NCI-H2029 (cell line): Measurements from ENCODE around the gene FGFR1OP2.

Source experiments
- DNase-seq: peaks from one replicate; lab custom pipeline; 2025; lab: John Stamatoyannopoulos, UW

The FGFR1OP2 gene

DNA sequence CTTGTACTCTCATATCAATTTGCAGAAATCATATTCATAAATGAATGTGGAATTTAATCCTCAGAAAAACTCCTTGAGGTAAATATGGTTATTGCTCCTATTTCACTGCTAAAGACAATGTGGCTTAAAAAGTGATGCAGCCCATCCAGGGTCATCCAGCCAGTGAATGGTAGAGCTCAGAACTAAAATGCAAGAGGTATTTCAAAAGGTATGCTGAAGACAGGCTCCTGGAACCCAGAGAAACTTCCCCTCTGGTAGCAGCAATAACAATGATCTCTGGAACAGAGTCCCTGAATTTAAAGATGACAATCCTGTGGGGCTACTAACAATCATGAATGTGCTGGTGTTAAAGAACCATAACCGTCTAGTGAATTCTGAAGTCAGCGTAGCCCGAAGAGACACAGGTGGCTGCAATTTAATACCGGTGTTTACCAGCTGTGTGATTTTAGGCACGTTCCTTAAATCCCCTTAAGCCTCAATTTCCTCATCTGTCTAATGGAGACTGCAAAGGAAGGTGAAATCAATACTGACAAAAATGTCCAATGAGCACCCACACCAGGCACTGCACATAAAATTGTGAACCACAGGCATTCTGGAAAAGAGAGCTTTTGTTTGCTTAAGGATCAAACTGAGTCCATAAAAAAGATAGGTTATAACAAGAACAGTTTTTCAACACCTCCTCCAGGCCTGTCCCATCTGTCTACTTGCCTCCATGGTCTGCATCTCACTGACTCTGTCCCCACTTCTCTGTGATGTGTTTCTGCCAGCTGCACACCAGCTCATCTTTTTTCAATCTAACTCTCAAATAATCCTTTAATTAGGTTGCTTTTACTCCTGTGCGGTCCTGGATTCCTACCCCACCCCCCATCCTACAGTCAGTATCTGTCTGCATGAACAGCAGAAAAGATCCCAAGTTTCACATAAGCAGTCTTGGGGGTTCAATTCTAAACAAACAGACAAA lies 65.4 kb downstream of the FGFR1OP2 start:
- DNase-seq: peak; percentile 31

DNA sequence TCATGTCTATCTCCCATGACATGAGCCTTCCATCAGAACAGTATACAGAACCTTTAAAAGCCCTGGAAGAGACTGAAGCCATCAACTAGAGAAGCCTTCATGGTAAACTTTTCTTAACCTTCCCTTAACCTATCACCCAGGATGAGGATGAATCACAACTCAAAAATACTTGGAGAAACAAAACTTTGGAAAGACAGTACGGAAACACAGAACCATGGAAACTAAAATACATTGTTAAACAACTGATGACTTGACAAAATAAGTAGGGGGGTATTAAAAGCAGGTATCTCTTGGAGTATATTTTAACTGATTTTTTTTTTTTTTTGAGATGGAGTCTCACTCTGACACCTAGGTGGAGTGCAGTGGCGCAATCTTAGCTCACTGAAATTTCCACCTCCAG lies 67.2 kb downstream of the FGFR1OP2 start:
- no peak for DNase-seq

DNA sequence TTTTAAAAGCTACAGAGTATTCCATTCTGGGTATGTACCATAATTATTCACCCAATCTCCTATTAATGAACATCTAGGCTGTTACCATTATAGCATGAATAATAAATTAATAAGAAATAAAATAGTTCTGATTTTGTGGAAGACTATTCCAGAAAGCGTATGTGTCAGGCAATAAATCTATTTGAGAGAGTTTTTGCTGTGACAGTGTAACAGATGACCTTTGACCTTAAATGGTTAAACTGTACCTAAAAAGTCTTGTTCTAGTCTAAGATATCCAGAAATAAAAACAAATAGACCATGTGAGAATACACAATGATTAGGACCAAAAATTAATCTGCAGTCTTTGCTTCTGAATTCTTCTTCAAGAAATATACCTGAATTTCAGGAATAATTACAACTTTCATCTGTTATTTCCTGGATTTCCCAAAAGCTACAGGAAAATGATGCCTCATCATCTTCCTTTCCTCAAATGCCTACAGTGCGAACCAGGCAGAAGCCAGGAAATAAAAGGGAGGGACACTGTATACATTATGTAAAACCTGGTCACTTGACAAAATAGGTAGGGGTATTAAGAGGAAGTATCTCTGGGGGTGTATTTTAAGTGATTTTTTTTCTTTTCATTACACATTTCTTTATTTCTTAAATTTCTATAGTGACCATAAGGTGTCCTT lies 68.7 kb downstream of the FGFR1OP2 start:
- no peak for DNase-seq

DNA sequence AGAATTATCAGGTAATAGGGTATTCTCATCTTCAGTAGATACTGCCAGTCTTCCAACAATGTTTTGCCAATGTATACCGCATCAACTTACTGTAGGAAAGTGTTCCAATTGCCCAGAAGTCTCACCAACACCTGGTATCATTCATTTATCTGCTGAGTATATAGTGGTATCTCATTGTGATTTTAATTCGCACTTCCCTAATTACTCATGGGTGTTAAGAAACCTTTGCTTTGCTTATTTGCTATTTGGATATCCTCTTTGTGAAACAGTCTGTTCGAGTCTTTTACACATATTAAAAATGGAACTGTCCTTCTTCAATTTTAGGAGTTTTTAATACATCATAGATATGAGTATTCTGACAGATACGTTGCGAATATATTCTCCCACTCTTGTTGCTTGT lies 69.8 kb downstream of the FGFR1OP2 start:
- no peak for DNase-seq

DNA sequence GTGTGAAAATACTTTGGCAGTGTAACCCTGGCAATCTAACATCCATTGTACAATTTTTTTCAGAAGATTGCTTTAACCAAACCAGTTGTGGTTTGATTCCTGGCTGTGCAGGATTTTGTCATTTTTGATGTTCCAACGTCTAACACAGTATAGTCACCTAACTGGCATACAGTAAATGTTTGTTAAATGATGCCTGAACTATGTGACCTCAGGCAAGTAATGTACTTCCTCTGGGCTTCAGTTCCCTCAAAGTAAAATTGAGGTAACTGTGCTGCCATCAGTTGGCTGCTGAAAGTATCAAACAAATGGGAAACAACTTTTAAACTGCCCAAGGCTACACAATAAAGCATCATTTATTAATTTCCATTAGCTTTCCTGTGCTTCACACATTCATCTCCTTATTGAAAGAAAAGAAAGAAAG lies 71.6 kb downstream of the FGFR1OP2 start:
- DNase-seq: no peak

DNA sequence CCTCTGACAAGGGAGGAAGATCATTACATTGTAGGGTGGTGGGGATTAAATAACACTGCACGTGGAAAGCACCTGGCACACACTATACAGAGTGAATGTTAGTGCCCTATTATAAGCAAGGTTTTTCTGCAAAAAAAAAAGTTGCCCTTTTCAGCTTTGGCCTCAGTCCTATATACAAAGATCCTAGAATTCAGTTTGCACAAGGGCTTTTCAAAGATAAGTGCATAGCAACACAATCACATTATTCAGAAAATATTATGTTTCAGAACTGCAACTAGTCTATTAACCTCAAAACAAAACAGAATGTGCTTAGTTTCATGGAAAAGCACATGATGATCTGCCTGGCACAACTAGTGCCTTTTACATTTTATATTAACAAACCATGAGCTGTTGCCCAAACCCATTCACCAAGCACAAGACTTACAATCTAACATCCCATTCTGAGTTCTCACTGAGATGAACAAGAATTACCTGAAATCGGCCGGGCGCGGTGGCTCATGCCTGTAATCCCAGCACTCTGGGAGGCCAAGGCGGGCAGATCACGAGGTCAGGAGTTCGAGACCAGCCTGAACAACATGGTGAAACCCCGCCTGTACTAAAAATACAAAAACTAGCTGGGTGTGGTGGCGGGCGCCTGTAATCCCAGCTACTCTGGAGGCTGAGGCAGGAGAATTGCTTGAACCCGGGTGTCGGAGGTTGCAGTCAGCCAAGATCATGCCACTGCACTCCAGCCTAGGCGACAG lies 74.1 kb downstream of the FGFR1OP2 start:
- peak; percentile 56 for DNase-seq

DNA sequence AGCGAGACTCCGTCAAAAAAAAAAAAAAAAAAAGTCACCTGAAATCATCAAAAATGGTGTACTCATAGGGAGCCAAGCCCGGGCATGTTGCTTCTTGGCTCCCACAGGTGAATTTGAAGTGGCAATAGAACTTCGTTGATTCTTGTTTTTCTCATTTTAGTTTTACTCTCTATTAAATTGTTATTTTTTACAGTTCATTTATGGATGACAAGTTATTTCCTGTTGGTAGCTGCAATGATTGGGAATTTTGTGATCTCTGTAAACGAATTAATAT lies 74.6 kb downstream of the FGFR1OP2 start:
- DNase-seq: no peak

DNA sequence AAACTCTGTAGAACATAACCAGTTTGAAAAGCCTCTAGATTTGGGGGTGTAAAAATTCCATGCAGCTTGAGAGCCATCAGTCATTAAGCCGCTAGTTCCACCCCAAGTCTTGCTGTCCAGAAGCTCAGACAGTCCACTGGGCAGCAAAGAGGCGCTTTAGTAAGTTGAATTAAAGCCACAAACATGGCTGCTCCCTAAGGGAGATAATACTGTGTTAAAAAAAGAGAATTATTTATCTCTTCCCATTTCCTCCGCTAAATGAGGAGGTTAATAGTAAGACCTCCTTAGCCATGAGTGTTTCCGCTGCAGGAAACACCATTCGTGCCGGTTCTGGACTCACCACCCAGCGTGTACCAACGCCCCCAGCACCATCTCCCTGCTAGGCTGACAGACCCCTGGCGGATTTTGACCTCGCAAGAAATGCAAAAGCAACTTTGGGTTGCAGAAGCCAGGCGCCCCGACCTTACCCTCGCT lies 75.4 kb downstream of the FGFR1OP2 start:
- DNase-seq: no peak

DNA sequence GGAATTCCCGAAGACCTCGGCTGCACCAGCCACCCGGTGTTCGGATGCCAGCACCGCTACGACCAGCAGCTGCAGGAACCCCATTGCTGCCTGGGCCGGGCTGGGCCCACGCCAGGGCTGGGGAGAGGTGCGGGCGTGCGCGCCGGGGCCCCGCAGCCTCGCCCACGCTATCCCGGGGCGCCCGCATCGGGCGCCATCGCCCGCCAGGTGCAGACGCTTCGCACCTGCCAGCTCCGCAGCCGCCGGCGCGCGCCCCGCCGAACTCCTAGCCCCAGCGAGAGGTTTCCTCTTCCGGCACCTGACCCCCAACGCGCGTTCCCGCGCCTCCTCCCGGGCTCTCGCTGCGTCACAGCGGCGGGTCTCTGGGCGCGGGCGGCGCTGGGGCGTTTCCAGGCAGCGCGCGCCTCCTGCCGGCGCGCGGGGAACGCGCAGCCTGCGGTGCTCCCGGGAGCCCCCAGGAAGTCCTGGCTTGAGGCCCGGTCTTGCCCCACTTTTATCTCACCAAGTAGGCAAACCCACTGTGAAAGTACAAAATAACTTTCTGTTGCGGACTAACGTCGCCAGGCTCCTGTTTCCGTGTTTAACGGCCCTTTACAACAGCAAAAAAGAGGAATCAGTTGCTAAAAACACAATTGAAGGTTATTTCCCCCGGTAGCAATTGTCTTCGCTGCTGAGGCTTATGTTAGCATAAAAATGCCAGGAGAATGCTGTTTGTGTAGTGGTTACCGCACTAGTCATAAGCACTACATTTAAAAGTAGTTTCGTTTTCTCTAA lies 76.0 kb downstream of the FGFR1OP2 start, which contains the start of gene TM7SF3:
Gene TM7SF3, minus strand, starts transcription at position 300 of the 774 bp plus-strand sequence. Its CDS starts 216 bp downstream, at position 84.
- peak; percentile 93 for DNase-seq

DNA sequence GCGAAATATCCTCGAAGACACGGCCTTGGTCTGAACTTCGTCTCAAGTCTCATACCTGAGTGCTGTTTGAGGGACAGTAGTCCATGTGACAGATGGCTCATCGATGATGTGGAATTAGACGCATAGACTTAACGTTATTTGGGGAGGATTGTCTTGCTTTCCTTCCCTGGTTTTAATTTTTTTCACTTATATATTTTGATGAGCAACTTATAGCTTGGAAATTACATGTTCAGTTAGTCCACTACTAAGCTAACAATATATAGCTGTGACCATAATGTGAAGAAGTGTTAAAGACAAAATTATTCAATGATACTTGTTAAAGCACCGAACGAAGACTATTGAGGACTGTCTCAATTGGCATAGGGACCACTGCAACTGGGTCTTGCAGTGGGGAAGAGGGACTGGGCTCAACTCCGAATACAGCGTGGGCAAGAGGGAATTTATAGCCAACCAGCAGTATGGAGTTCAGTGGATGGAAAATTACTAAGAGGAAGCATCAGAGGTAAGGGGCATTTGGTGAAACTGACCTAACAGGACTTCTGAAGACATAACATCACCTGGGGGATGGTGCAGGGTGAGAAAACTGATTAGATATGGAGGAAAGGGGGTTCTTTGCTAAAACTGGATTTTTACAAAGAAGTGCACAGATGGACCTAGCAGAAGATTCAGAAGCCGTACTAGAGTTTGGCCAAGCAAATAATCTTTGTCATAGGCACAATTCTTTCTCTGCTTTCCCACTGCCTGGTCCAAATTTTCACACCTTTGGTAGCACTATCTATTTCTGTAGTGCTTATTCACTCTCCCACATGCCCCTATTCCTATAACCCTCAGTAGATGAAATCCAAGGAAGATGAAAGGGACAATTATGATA lies 76.8 kb downstream of the FGFR1OP2 start:
- DNase-seq: peak; percentile 21

DNA sequence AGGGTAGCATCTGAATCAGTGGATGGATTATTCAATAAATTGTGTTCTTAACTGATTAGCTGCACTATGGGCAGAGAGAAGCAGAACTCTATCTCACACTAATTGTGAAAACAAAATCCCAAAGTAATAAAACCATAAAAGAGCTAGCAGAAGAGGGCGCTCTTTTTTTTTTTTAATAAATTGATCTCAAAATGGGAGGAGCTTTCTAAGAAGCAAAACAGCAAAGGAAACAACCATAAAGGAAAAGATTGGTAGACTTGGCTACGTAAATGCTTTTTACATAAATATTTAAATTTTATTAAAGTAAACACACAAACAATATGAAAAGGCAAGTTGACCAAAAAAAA lies 77.4 kb downstream of the FGFR1OP2 start:
- DNase-seq: peak; percentile 36
